GM21723 (cell line): ENCODE measurements around the gene POLN.

ENCODE experiments used
- ATAC-seq: cut with Tn5 transposase; IDR thresholded peaks from one replicate; pipeline ENCODE4 v1.9.1; 2021; ENCODE audit warnings: mild to moderate bottlenecking, moderate library complexity; ENCODE audit not compliant: unreplicated experiment

Gene POLN

DNA sequence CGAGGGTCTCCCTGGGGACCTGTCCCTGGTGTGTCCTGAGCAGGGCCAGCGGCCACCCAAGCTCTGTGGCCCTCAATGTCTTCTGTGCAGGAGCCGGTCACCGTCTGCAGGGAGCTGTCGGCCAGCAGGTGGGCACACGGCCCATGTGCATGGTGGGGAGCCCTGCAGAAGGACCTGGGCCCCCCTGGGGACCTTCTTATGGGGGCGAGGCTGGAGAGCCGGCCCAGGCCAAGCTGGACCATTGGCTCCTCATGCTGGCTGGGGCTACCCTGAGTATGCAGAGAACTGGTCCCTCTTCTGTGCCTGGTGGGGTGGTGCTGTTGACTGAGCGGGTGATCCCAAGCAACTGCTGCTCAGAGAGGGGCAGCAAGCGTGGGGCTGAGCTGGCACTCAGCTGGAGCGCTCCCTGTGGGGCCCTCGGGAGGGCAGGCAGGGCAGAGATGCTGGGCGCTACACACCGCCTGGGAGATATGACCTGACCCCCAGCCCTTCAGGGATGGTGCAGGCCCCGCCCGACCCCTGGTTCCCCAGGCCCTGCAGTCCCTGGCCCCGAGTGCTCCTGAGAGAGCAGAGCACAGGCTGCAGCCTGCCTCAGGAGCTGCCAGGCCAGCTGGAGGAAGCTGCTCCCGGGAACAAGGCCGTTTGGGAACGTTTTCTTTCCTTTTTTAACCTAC lies 168.0 kb downstream of the POLN start:
- no peak for ATAC-seq

DNA sequence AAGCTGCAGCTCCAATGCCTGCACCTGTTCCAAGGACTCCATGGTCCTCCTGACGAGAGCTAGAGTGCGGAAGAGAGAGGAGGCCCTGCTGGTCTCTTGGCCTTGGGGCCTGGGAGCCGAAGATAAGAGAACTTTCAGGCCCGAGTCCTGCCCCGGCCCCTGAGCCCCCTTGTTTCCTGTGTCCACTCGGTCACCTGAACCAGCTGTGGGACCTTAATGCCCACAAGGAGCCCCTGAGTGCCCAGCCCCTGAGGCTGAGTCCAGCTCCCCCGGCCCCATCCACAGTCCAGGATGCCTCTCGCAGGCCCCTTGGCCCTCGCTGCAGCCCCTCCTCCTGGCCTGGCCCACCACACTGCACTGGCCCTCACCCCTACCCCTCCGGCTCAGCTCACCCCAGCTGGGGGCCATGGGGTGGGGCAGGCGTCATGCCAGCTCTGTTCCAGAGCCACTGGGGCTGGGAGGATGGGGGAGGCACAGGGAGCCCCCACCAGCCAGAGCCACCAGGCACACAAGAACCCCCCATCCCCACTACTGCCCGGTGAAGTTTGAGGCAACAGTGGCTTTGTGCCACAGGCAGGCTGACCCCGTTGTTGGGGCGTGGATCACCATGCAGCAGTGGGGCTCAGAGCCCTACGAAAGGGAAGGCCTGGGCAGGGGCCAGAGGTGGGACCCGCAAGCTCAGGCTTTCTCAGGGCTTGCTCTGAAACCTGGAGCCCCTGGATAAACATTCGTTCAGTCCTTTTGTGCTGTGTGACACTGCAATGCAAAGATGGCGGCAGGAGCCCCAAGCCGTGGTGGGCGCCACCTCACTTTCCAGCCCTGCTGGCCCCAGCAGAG lies 168.7 kb downstream of the POLN start:
- no peak for ATAC-seq

DNA sequence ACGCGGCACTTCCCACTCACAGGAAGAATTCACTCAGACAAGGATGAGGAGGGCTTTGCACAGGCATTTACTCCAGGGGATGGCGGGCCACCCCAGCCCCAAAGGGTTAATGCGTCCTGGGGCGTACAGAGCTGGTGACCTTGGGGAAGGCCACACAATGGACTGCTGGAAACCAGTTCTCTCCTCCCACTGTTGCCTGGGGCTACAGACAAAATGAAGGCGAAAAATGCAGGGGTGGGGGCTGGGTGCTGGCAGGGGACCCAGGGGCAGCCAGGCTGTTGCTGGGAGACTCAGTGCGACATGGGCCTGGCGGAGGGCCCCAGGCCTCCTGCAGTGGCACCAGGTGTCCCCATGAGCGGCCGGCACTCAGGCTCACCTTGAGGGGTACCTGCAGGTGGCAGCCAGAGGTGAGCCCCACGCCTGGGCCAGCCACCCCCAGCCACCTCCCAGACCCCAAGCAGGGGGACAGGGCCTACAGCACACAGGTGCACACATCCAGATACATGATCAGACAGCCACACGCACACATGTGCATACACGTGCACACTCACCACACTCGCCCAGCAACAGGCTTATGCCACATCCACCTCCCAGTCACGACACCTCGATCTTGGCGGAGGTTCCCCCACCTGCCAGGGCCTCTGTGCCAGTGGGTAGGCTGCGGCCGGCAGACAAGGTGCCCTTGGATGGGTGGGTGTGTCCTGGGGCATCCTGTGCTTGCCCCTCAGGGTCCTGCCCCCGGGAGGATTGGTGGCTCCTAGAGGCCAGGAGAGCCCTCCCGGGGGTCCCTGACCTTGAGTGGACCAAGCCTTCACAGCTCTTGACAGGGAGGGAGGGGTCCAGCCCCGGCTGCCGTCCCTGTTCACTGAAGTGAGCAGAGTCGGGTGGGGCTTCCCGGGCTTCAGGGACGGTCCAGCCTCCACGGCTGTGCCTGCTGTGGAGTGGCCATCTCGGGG lies 169.7 kb downstream of the POLN start:
- ATAC-seq: no peak

DNA sequence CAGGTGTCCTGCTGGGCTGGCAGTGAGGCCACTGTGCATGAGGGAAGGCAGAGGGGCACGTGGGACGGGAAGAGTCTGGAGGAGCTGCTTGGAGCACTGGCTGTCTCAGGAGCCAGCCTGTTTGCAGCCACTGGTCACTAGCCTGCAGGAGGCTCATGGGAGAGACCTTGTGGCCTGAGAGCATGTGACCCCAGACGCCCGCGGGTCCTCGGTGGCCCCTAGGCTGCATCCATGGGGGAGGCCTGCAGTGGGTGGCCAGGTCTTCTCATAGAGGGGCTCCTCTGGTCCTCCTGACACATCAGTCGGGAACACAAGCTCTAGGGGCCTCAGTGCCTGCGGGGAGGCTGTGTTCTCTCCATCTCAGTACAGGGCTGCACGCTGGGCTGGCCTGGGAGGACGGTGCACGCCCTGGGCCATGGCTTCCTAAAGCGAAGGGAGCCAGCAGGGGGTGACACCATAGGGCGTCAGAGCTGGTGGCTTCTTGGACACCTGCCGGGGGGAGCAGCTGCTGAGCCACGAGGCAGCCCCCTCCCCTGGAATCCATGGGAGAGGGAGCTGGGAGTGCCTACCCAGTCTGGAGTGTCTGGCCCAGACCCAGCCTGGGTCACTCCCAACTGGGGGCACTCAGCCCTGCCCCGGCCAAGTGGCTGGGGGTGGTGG lies 170.5 kb downstream of the POLN start:
- ATAC-seq: no peak

DNA sequence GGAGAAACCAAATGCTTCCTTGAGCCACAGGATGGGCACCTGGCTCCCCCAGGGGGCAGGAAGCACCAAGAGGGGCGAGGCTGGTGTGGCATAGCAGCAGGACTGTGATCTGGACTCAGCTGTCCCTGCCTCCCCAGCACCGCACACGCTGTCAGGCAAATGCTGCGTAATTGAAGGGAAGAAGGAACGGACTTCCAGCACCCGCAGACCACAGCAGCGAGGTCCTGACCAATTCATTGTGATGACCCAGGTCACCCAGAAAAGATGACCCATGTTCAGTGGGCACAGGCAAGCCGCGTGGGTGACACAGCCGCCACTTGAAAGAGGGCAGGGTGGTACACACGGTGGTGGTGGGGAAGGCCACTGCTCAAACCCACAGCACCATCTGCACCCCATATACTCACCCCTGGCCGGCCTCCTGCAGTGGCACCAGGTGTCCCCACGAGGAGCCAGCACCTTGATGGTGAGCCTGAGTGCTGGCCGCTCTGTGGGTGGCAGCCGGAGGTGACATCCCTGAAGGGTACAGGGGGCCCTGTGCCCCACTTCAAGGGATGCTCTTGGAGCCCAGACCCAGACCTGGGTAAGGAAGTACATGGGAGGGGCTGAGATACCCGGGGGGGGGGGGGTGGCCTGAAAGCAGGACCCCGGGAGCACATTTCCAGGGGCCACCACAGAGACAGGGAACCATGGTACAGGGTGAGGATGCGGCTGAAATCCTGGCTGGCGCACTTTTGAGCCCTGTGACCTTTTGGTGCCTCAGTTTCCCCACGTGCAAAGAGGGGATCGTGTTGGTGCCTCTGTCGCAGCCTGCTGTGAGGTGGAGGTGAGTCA lies 171.3 kb downstream of the POLN start:
- ATAC-seq: no peak

DNA sequence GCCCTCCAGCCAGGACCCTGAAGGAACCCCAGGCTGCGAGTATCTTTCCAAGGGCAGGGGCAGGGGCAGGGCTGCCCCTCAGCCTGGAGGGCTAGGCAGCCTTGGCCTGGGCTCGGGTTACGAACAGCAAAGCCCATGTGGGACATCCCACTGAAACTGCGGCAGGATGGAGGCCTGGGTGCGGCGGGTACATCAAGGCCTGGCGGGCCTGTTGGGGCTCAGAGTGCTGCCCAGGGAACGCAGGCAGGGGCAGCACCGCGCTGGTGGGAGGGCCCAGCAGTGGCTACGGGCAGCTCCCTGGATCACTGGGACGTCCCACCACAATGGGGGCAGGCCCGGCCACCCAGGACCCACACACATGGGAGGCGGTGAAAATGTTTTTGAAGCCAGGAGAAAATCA lies 171.9 kb downstream of the POLN start:
- no peak for ATAC-seq

DNA sequence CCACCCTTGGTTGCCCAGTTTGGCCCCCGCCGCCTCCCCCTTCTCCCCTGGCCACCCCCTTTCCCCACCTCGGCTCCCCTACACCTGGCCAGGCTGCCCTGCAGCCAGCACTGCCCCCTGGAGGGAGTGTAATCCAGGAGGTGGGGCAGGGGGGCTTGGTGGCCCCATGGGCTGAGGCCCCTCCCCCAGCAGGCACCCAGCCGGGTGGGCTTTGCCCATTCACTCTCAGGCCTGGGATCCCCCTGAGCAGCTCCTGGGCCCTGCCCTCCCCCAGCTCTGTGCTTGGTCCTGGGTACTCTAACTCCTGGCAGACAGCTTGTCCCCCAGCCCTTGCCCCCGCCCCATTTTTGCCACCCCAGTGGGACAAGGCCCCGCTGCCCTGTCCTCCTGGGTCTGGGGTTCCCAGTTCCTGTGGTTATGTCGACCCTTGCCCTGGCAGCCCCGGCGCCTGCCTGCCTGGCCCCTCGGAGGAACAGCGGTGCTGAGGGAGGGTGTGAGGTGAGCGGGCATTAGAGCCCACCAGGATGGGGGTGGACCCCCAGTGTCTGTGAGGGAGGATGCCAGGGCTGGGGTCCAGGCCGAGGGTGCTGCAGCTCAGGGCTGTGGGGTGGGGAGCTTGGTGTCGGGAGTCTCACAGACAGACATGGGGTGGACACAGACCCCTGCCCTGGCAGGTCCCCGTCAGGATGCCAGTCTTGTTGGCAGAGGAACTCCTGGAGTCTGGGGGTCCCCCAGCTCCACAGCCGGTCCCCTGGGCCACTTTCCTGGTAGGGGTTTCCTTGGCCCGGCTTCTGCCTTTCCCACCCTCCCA lies 172.6 kb downstream of the POLN start:
- ATAC-seq: no peak

DNA sequence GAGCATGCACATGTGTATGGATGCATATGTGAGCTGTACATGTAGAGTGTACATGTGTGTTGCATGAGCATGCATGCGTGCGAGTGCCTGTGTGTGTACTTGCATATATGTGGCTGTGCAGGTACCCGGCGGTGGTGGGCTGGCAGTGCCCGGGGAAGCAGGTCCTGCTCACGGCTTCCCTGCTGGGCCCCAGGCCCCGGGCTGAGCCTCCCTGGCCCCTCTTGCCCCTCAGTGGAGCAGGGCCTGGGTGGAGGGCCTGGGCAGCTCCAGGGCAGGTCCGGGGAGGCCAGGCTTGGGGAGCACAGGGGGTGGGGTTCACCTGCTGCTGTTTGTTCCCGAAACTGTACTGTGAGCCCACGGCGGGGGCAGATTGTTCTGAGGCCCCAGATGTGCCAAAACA lies 173.4 kb downstream of the POLN start:
- no peak for ATAC-seq

DNA sequence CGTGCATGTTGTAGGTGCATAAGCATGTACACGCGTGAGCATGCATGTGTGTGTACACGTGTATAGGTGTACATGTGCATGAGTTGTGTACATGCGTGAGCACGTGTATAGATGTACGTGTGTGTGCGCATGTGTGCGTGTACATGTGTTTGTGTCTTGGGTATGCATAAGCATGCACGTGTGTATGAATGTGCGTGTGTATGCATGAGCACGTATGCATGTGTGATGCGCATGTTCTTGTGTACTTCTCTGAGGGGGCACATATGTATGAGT lies 173.8 kb downstream of the POLN start:
- no peak for ATAC-seq

DNA sequence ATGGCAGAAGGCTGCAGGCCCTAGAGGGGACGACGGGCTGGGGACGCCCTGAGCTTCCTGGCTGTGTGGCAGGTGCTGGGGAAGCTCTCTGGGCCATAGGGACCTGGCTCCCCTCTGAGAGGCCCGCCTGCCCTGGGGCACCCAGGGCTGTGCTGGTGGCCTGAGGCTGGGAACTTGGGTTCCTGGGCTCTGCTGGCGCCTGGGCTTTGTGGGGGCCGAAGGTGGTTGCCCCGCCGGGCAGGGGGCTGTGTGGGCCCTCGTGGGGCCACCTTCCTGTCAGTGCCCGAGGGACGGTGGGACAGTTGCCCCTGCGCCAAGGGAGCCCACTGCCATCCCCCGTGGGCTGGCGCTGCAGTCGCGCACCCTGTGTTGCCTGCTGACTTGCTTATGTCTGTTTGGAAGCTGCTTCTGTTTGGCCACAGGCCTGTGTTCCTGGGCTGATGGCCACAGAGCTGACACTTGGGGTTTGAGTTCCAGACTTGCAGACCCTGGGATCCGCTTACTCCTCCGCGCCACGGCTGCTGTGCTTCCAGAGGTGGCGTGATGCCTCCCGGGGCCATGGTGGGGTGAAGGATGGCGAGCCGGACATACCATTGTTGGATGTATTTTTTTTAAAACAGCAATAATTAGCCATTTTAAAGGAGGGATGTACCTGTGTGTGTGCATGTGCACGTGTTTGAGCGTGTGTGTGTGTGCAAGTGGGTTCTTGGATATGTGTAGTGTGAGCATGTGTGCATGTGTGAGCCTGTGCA lies 174.3 kb downstream of the POLN start:
- no peak for ATAC-seq

DNA sequence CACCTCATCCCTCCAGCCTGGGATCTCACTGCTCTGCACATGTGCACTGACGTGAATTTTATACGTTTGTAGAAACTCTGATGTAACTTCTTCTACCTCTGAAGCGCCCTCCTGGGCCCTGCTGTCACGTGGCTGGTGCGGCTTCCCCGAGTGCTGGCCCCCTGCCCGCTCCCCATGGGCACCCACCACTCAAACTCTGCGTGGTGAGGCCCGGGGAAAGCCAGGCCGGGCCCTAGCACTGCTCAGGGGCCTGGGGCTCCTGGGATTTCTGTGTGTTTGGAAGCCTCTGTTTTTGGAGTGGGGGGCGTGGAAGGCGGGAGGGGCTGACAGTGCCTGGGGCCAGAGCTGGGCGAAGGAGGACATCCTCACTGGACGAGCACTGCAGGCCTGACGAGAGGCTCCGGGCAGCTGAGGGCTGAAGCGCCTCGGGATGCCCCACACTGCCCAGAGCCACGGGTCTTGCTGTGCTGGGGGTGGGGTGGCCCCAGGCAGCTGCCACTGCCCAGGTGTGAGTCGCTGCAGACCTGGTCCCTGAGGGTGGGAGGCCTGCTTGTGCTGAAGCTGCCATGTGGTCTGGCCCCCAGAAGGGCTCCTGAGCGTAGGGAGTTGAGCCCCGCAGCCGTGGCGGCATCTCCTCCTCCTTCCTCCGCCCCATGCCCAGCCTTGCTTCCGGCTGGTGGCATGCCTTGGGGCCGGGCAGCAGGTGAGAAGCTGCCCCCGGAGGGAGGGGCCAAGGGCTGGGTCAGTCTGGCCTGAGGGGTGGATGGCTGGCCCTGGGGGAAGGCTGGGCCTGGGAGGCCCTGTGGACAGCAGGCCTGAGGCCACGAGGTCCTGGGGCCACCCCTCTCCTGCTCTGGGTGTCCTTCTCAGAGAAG lies 175.1 kb downstream of the POLN start:
- ATAC-seq: no peak

DNA sequence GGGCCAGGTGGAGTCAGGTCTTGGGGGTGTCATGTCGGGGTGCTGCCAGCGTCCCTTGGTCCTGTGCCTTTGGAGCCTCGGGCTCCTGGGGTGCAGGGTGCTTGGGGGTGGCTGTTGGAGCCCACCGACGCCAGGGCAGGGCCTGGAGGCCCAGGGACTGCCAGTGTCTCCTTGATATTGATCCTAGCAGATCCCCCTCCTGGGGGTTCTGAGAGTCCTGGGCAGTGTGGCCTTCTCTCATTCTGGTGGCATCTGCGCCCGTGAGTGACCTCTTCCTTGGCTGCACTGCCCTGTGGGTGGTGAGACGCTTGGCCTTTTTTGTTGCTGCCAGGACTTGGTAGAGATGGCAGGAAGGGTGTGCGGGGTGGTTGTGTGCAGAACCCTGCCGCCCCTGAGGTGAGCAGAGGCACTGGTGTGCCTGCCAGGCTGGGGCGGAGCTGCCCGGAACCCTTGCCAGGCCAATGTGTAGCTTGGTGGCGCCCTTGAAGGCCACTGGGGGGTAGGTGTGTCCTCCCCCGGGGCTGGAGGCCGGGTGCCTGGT lies 175.8 kb downstream of the POLN start:
- no peak for ATAC-seq

DNA sequence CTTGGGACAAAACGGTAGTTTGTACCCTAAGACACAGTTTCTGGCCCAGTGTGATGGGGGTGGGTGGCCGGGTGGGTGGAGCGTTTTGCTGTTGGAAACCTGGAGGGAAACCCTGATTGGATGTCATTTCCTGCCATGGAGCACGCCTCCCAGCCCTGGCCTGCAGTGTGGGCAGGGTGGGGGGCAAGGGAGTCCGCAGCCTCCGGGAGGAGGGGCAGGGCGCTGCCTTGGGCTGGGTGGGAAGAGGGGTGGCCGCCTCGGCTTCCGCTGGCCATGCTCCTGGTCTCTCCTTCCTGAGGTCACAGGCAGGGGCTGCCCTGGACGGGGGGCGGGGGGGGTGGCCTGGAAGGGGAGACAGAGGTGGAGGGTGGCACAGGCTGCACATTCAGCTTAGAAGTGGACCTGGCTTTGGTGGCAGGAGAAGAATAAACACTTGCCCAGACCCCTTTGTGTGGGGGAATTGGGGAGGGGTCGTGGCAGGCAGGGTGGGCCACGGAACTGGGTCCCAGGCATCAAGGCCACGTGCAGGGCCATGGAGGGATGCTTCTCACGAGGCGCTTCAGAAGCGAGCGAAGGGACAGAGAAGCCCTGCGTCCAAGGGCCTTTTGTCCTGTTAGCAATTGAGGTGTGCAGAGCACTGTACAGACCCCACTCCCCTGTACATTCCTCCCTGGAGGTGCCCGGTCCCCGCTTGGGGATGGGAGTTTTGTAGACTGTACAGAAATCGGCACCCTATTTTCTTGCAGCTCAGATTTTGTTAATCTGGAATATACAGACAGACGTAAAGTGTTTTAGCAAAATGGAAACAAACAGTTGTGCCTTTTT lies 176.6 kb downstream of the POLN start:
- ATAC-seq: no peak

DNA sequence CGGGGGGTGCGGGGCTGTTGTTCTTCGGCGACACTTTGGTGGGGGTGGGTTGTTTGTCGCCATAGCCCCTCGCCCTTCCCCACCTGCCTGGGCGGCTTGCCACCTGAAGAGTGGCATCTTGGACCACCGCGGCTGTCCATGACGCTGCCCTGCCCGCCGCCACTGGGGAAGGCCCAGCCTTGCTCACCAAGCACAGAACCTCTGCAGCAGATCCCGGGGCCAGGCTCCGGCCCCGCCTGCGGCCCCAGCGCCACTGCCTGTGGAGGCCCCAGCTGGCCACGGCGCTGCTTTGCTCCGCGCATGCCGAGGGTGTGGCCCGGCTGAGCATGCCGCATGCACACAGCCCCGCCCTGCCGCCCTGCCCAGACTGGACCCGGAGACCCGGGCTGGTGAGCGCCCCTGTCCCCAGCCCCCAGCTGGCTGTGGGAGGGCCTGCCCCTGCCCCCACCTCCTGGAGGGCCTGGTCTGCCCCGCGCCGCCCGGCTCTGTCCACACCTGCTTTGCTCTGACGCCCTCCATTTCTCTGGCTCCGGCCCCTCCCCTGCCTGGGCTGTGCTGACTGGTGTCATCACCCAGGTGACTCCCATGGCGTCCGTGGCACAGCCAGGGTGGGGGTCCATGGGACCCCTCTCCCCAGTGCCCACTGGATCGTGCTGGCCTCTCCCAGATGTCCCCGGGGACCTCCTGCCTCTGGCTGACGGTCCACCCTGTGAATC lies 177.5 kb downstream of the POLN start:
- ATAC-seq: no peak

DNA sequence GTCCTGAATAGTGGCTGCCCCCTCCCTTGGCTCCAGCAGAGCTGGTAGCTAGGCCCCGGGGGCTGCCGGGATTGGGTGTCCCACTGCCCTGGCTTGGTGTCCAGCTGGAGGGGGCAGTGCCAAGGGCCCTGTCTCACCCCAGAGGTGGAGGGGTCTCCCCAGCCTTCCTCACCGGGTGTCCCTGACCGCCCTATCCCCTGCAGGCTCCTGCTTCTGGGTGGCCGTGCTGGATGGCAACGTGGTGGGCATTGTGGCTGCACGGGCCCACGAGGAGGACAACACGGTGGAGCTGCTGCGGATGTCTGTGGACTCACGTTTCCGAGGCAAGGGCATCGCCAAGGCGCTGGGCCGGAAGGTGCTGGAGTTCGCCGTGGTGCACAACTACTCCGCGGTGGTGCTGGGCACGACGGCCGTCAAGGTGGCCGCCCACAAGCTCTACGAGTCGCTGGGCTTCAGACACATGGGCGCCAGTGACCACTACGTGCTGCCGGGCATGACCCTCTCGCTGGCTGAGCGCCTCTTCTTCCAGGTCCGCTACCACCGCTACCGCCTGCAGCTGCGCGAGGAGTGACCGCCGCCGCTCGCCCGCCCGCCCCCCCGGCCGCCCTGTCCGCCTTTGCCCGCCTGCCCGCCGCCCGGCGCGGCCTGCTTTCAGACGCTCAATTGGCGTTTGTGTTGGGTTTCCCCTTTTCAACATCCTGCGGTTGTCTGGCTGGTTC lies 178.2 kb downstream of the POLN start:
- ATAC-seq: no peak
